Endothelial cell (in vitro differentiated cells): ENCODE measurements around the gene CGB8. TPM values are rescaled to one million over a fixed set of nuclear protein-coding genes. Genes with fewer than 3 reads are reported as not detected.

Experiments used
- DNase-seq: peaks from one replicate; pipeline ENCODE4 v3.0.0; 2021; ENCODE audit warnings: low spot score
- H3K27ac Mint-ChIP-seq: one replicate; pipeline ENCODE4 v1.8.0; 2021; ENCODE audit warnings: mixed read lengths, inconsistent platforms; ENCODE audit not compliant: unreplicated experiment
- H3K27me3 Mint-ChIP-seq: one replicate; pipeline ENCODE4 v1.8.0; 2021; ENCODE audit warnings: mild to moderate bottlenecking, moderate library complexity, mixed read lengths, inconsistent platforms; ENCODE audit not compliant: unreplicated experiment
- H3K36me3 Mint-ChIP-seq: one replicate; pipeline ENCODE4 v1.8.0; 2021; ENCODE audit warnings: mild to moderate bottlenecking, low read depth, mixed read lengths, inconsistent platforms; ENCODE audit not compliant: unreplicated experiment
- H3K4me1 Mint-ChIP-seq: one replicate; pipeline ENCODE4 v1.8.0; 2021; ENCODE audit warnings: mild to moderate bottlenecking, mixed read lengths, inconsistent platforms; ENCODE audit not compliant: unreplicated experiment
- H3K4me3 Mint-ChIP-seq: one replicate; pipeline ENCODE4 v1.8.0; 2021; ENCODE audit warnings: mild to moderate bottlenecking, mixed read lengths, inconsistent platforms; ENCODE audit not compliant: unreplicated experiment
- H3K9me3 Mint-ChIP-seq: one replicate; pipeline ENCODE4 v1.8.0; 2021; ENCODE audit warnings: mixed read lengths, inconsistent platforms; ENCODE audit not compliant: unreplicated experiment
- total RNA-seq: library from RNA; stranded (reverse); fragmentation: NEBNext Ultra II Directional; extraction: Animal tissue kit (Norgen Biotek cat#: 25700); gene quantifications from one replicate; pipeline ENCODE4 v1.2.1, GENCODE V29; 2021; ENCODE audit not compliant: unreplicated experiment
- TF ChIP-seq, protein P1 (sequence below): fragments of 200-600 bp; sonication (generic); IDR thresholded peaks from one replicate; pipeline ENCODE4 v1.5.0; 2021; ENCODE audit warnings: antibody characterized with exemption; ENCODE audit not compliant: unreplicated experiment

Gene CGB8
- total RNA-seq, 1 donor from 2014 or later: not detected

DNA sequence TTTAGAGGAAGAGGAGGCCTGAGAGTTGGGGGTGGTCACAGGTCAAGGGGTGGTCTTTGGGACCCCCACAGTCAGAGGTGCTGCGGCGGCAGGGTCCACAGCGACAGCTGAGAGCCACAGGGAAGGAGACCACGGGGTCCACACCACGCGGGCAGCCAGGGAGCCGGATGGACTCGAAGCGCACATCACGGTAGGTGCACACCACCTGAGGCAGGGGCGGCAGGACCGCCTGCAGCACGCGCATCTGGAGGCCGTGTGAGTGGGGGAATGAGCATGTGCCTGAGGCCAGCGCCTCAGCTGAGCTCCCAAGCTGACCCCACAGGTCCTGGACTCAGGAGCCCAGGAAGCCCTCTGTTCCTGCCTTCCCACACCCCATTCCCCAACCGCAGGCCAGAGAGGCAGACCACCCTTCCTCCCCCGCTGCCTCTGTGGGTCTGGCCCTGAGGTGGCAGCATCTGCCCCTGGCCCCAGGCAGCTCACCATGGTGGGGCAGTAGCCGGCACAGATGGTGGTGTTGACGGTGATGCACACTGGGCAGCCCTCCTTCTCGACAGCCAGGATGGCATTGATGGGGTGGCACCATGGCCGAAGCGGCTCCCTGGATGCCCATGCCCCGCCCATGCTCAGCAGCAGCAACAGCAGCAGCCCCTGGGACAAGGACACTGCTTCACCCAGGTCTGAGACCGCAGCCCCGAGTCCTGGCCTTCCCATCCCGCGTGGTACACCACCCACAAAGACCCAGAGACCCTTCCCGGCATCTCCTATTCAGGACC, 32.7 kb downstream of the CGB8 start:
- Mint-ChIP-seq H3K4me3 (no peak overlapping the region), H3K27ac (no peak overlapping the region), H3K9me3 (no peaks in the 10 kb centered on the region), H3K4me1 (peaks cover 4% of the 10 kb centered on the region), H3K36me3 (peaks cover 10% of the 10 kb centered on the region), H3K27me3 (peaks cover 9% of the 10 kb centered on the region)
- DNase-seq: no peak
- TF ChIP-seq, protein P1, sequence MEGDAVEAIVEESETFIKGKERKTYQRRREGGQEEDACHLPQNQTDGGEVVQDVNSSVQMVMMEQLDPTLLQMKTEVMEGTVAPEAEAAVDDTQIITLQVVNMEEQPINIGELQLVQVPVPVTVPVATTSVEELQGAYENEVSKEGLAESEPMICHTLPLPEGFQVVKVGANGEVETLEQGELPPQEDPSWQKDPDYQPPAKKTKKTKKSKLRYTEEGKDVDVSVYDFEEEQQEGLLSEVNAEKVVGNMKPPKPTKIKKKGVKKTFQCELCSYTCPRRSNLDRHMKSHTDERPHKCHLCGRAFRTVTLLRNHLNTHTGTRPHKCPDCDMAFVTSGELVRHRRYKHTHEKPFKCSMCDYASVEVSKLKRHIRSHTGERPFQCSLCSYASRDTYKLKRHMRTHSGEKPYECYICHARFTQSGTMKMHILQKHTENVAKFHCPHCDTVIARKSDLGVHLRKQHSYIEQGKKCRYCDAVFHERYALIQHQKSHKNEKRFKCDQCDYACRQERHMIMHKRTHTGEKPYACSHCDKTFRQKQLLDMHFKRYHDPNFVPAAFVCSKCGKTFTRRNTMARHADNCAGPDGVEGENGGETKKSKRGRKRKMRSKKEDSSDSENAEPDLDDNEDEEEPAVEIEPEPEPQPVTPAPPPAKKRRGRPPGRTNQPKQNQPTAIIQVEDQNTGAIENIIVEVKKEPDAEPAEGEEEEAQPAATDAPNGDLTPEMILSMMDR: no peak

DNA sequence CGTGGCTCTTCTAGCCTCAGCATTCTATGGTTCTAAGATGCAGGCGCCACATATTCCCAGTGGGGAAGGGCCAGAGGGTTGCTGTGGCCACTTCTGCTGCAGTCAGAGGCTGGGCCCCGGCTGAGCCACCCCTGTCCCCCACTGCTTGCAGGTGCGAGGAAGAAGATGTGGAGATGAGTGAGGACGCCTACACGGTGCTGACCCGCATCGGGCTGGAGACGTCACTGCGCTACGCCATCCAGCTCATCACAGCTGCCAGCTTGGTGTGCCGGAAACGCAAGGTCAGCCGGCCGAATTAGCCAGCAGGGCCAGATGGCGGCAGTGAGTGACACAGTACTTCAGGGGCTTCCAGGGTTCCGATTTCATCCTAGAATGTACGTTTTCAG, 34.0 kb downstream of the CGB8 start:
- Mint-ChIP-seq H3K27me3 (peaks cover 9% of the 10 kb centered on the region), H3K9me3 (no peaks in the 10 kb centered on the region), H3K36me3 (peaks cover 18% of the 10 kb centered on the region), H3K4me1 (peaks cover 4% of the 10 kb centered on the region), H3K27ac (no peak overlapping the region), H3K4me3 (no peak overlapping the region)
- TF ChIP-seq, protein P1: no peak
- no peak for DNase-seq

DNA sequence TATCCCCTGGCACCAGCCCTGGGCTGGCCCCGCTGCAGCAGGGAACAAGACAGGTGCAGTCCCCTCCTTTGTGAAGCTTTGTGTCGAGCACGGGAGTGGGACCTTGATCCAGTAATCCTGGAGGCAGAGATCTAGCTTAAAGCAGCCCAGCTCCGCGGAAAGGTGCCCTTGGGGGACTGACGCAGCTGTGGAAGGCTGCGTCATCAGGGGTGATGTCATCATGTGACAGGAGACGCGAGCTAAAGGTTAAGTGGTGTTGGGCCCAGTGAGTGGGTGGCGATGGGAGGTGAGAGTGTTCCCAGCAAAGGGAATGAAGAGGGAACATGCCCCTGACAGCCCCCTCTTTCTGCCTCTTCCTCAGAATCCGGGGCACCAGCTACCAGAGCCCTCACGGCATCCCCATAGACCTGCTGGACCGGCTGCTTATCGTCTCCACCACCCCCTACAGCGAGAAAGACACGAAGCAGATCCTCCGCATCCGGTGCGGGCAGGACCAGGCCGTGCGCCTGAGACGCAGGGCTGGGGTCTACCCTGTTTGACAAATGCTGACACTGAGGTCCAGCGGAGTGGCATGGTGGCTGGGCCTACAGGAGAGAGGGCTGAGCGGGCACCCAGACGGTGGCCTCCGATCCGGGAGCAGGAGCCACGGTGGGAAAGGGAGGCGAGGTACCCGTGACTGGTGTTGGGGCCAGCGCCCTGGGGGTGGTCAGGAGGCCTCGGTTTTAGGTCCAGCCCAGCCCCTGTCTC, 34.6 kb downstream of the CGB8 start:
- no peak for DNase-seq
- Mint-ChIP-seq H3K4me1 (peaks cover 4% of the 10 kb centered on the region), H3K4me3 (peak overlapping the region; percentile 56), H3K27ac (peak overlapping the region; percentile 42), H3K9me3 (no peaks in the 10 kb centered on the region), H3K27me3 (peaks cover 9% of the 10 kb centered on the region), H3K36me3 (peaks cover 18% of the 10 kb centered on the region)
- TF ChIP-seq, protein P1: no peak

DNA sequence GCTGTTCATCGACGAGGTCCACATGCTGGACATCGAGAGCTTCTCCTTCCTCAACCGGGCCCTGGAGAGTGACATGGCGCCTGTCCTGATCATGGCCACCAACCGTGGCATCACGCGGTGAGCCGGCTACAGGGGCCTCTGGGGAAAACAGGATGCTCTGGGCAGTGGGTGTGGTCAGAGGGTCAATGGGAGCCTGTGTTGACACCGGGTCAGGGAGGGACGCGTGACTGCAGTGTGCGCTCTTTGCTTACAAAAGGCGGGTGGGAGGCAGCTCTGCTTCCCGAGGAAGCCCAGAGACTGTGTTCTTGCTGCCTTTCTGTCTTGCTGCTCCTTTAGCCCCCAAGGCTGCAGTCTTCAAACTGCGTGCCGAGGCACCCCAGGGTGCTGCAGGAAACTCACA, 37.7 kb downstream of the CGB8 start:
- H3K27me3 Mint-ChIP-seq: peaks cover 5% of the 10 kb centered on the region
- H3K4me3 Mint-ChIP-seq: no peak overlapping the region
- H3K9me3 Mint-ChIP-seq: no peaks in the 10 kb centered on the region
- no peak overlapping the region for H3K27ac Mint-ChIP-seq
- H3K4me1 Mint-ChIP-seq: no peaks in the 10 kb centered on the region
- DNase-seq: no peak
- peaks cover 21% of the 10 kb centered on the region for H3K36me3 Mint-ChIP-seq
- TF ChIP-seq, protein P1: no peak

DNA sequence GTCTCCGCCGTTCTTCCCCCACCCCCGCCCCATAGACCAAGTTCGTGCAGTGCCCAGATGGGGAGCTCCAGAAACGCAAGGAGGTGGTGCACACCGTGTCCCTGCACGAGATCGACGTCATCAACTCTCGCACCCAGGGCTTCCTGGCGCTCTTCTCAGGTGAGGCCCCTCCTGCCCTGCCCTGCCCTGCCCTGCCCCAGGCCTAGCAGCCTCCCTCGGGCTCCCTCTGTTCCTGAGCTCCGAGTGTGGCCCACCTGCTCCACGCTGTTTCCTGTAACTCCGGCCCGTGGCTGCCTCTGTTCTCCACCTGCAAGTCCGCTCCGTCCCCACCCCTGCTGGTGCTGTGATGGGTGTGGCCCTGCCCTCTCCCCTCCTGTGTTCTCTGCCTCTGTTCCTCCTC, 38.5 kb downstream of the CGB8 start:
- DNase-seq: no peak
- Mint-ChIP-seq H3K36me3 (peaks cover 24% of the 10 kb centered on the region), H3K9me3 (no peaks in the 10 kb centered on the region), H3K27ac (no peak overlapping the region), H3K27me3 (peaks cover 6% of the 10 kb centered on the region), H3K4me3 (peak overlapping the region; percentile 71), H3K4me1 (no peaks in the 10 kb centered on the region)
- TF ChIP-seq, protein P1: no peak
